KOPT-K1 (cell line): ENCODE data around the gene TXNDC11.

Experiments used
- H3K27ac ChIP-seq: fragments of 200-600 bp; sonication (generic); 2 replicates; pipeline ENCODE4 v1.5.1; 2016; ENCODE audit warnings: antibody characterized with exemption, mild to moderate bottlenecking, low read depth, low read length; ENCODE audit not compliant: poor library complexity, severe bottlenecking
- H3K36me3 ChIP-seq: fragments of 200-600 bp; sonication (generic); 2 replicates; pipeline ENCODE4 v1.5.1; 2017; ENCODE audit warnings: antibody characterized with exemption, mild to moderate bottlenecking, low read length, moderate library complexity; ENCODE audit not compliant: insufficient read depth
- H3K9me3 ChIP-seq: fragments of 200-600 bp; sonication (generic); 2 replicates; pipeline ENCODE4 v1.5.1; 2017; ENCODE audit warnings: antibody characterized with exemption, low read length, mild to moderate bottlenecking; ENCODE audit not compliant: insufficient read depth, poor library complexity, severe bottlenecking

Gene TXNDC11

GRCh38 chr16:11692651-11693050, 50.0 kb downstream of the TXNDC11 start:
- H3K9me3 ChIP-seq = no peaks in the 10 kb centered on the region
- peaks cover 81% of the 10 kb centered on the region for H3K36me3 ChIP-seq
- no peak overlapping the region for H3K27ac ChIP-seq

GRCh38 chr16:11692171-11692570, 50.5 kb downstream of the TXNDC11 start:
- Histone ChIP-seq H3K36me3 (peaks cover 81% of the 10 kb centered on the region), H3K9me3 (no peaks in the 10 kb centered on the region), H3K27ac (no peak overlapping the region)

DNA sequence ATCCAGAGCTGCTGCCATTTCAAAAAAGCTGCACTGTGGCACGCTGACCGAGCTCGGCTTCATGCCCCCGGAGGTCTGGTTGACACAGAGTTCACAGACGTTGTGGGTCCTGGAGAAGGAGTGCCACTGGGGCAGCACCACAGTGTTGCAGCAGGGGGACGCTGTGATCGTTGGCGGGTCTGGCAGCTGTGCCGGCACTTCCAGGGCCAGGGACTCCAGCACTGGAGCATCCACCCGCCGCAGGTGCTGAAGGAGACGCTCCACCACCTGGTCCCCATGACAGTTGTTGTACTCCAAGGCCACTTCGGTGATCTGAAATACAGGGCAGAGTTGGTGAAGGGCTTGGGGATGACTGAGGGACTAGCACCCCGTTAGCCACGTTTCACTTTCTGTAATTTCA, 50.9 kb downstream of the TXNDC11 start:
- Histone ChIP-seq H3K36me3 (peaks cover 81% of the 10 kb centered on the region), H3K27ac (no peak overlapping the region), H3K9me3 (no peaks in the 10 kb centered on the region)

DNA sequence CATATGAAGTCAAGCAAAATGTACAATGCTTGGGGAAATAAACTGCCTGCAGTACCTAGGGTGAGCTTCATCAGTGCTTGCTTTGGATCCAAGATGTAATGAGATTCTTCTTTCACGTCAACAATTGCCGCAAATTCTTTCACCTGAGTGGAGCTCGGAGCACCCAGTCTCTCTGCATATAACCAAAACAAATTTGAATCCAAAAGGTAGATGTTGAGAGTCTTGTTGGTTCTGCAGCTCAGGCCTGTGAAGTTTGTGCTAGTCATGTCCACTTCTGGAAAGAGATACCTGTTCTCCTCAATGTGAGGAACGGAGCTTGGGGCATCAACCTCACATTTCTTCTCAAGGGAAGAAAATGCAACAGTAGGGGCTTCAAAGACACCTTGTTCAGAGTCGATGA, 51.4 kb downstream of the TXNDC11 start:
- Histone ChIP-seq H3K36me3 (peaks cover 81% of the 10 kb centered on the region), H3K9me3 (no peaks in the 10 kb centered on the region), H3K27ac (no peak overlapping the region)

DNA sequence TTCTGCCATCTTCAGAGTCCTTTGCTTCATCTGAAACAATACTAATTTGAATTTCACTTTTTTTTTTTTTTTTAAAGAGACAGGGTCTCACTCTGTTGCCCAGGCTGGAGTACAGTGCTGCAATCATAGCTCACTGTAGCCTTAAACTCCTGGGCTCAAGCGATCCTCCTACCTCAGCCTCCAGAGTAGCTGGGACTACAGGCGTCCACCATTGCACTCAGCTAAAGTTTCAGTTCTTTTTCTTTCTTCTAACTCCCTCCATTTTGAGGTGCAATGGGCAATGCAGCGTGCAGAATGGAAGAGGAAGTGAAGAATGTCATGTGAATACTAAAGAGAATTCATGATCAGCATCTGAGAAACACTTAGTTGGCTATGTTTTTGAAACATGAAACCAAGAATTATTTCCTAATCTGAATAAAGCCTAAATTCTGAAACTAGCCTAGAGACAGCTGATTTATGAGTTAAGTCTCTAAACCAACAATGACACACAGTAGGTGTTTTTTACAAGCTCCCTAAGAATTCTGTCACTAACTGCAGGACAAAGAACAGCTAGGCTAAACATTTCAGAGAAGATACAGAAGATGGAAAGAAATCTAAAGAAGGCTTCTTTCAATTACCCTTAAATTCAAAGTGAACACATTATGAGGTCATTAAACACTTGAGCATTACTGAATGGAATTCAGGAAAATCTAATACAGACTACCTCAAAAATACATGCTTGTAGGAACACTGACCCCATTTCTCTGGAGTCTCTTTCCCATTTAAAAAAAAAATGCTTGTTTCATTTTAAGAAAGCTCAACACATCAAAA, 53.4 kb downstream of the TXNDC11 start:
- peaks cover 83% of the 10 kb centered on the region for H3K36me3 ChIP-seq
- no peaks in the 10 kb centered on the region for H3K9me3 ChIP-seq
- H3K27ac ChIP-seq = no peak overlapping the region

DNA sequence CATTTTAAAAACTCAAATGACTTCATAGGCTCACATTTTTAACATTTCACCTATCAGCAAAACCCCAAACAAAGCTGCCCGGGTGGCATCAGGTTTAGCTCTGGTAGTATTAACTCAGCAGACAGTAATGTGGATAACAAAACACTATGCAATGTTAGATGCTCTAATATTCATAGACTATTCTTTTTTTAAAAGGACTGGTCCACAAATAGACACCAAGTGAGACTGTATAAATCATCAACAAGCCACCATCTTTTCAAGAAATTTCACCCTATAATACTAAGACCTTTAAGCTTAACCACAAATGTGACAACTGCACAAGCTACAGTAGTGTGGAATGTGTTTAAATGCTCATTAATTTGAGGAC, 54.2 kb downstream of the TXNDC11 start:
- H3K27ac ChIP-seq = no peak overlapping the region
- H3K36me3 ChIP-seq = peaks cover 87% of the 10 kb centered on the region
- no peaks in the 10 kb centered on the region for H3K9me3 ChIP-seq

- no peaks in the 10 kb centered on the region for H3K9me3 ChIP-seq
- no peak overlapping the region for H3K27ac ChIP-seq
- H3K36me3 ChIP-seq = peaks cover 88% of the 10 kb centered on the region
Measured at GRCh38 chr16:11687601-11688519, 54.8 kb downstream of the TXNDC11 start.

GRCh38 chr16:11686713-11687380, 55.8 kb downstream of the TXNDC11 start:
- no peaks in the 10 kb centered on the region for H3K9me3 ChIP-seq
- H3K27ac ChIP-seq = no peak overlapping the region
- peaks cover 87% of the 10 kb centered on the region for H3K36me3 ChIP-seq

- Histone ChIP-seq H3K9me3 (no peaks in the 10 kb centered on the region), H3K27ac (no peak overlapping the region), H3K36me3 (peaks cover 87% of the 10 kb centered on the region)
Measured at GRCh38 chr16:11685844-11686618, 56.6 kb downstream of the TXNDC11 start.

- Histone ChIP-seq H3K36me3 (peaks cover 91% of the 10 kb centered on the region), H3K9me3 (no peaks in the 10 kb centered on the region), H3K27ac (no peak overlapping the region)
Measured at GRCh38 chr16:11684231-11685025, 58.2 kb downstream of the TXNDC11 start.

DNA sequence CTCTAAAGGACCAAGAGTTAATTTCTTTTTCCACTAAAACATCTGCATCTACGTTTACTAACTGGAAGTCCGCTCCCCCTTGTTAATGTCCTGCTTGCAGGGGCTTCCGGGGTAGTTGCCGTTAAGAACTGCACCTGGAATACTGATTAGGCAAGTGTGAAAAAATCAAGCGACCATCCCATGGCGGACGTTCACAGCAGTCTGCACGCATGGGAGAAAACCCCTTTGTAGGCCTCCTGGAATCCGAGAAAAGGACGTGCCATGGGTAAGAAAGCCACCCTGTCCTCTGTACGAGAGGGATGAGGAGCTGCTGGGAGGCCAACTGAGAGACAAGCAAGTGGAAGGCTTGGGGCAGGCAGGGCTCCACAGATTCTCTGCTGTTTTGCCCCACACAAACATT, 59.5 kb downstream of the TXNDC11 start:
- Histone ChIP-seq H3K27ac (no peak overlapping the region), H3K36me3 (peaks cover 98% of the 10 kb centered on the region), H3K9me3 (no peaks in the 10 kb centered on the region)

DNA sequence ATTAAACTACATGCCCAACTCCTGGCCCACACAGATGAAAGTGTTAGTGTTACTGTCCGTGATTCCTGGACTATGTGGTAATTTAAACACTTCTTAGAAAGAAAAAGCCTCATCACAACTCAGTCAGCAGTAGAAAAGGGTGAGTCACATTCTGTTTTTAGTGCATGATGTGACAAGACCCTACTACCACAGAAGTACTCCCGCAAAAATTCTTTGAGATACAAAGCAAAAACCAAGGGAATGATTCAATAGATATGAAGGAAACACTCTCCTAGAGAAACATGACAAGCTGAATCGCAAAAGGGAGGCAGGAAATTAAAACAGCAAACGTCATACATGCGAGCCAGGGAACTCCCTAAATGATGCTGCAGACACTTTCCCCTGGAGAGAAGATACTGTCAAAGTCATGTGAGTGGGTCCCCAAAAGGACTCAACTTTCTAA, 60.0 kb downstream of the TXNDC11 start:
- no peak overlapping the region for H3K27ac ChIP-seq
- peaks cover 98% of the 10 kb centered on the region for H3K36me3 ChIP-seq

DNA sequence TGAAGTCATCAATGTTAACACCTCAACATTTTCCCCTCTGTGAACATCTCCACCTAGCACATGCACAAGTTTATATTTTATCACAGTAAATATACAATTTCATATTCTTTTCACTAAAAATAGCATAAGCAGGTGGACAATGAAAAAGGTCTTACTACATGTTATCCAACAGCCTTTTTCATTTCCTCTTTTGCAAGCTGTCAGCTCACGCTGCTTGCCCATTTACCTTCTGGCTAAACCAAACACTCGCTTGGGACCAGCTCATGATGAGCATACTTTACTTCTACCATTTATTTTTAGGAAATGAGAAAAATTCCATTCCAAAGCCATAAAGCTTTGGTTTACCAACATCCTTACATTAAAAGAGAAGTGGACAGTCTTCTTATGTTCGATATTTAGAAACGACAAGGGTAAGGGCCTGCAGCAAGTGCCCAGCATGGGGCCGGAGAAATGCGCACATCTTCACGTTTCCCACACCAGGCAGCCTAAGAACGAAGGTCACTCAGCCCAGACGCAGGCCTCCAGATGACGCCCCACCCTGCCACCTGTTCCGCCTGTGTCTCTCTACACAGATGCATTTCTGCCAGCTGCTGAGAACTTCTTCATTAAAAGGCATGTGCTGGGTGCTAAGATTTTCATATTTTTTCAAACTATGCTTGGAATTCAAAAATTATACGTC, 60.5 kb downstream of the TXNDC11 start:
- Histone ChIP-seq H3K27ac (no peak overlapping the region), H3K9me3 (no peaks in the 10 kb centered on the region), H3K36me3 (peaks cover 98% of the 10 kb centered on the region)

More for the DNA sequence above, 60.0 kb downstream of the TXNDC11 start:
- no peaks in the 10 kb centered on the region for H3K9me3 ChIP-seq
